GM12801 (cell line): ENCODE results near the gene ANKMY2.

Experiments used
- CTCF ChIP-seq: IDR thresholded peaks from one replicate; pipeline ENCODE4 v1.5.1; 2011; ENCODE audit warnings: control low read depth; ENCODE audit not compliant: insufficient read length; ENCODE audit errors: extremely low read depth

The ANKMY2 gene

DNA sequence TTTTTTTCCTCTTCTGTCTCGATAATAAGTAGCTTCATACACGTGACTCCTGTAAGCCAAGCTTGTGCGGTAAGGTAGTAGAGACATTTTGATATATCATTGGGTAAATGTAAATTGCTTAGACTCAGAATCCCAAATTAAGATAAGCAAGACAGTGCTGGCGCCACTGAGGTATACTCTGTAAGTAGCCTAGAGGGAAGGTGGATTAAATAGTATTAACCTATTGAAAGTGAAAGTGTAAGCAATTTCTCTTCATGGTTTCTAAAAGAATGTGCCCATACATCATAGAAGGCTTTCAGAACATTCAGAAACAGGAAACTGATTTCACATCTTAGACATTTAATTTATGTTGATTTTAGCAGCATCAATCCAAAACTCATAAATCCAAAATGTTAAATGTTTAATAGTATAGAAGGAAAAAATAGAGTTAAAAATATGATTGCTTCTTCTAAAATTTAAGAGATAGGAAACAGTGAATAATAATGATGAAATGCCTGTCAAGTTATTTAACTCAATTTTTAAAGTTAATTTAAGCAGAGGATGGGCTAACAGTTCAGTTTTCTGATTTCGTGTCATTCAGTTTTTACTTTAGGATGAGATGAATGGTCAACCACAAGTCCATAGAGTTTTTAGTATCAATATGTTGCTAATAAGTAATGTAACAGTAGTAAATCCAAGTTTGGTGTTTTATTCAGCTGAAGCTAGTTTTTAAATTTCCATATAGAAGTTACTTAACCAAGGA, 82.1 kb downstream of the ANKMY2 start:
- no peak for TF ChIP-seq CTCF

DNA sequence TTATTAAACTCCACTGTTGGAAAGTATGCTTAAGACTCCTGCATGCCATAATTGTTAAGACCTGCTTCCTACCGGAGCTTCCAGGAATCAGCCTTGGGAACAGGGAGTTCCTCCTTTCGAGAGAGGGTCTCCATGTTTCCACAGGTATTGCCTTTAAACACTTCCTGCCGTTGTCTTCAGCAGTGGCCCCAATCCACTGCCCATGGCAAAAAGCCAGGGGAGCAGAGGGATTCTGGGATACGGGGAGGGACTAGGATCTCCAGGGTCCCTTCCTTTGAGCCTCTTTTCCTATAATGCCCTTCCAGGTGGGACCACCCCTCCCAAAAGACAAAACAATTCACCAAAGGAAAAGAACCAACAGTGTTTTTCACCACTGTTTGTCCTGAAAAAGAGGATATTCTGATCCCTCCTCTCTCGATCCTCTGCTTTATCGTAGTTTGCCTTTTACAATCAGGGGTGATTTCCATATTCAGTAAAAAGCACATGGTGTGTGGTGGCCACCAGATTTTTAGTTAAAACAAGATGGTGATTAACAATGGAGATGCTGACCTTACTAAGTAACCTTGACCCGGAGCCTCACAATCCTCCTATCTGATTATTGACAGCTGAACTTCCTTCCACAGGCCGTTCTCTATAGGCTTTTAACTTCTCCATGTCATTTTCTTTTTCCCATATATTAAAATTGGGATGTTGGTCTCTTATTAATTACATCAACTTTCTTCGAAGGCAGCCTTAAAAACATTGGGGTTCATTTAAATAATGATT, 82.9 kb downstream of the ANKMY2 start:
- TF ChIP-seq CTCF, result no peak

DNA sequence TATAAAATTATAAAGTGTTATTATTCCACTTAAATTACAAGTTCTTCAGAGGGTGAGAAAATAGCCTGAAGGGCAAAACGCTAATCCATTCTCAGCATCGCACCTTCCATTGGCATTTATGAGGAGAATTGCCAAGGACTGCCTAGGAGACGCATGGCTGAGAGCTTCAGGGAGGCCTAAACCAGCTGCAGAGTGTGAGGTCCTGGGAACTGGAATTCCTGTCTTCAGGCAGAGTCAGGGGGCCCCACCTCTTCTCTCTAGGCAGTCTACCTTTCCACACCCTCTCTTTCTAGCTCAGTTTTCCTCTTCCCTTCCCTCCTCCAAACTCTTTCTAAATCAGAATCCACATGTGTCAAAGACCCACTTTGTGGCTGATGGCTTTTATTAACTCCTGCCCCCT, 83.6 kb downstream of the ANKMY2 start:
- no peak for TF ChIP-seq CTCF

- no peak for TF ChIP-seq CTCF
Measured at GRCh38 chr7:16559497-16560179, 85.9 kb downstream of the ANKMY2 start.

GRCh38 chr7:16558761-16559302, 86.7 kb downstream of the ANKMY2 start:
- TF ChIP-seq CTCF, result no peak

- TF ChIP-seq CTCF, result no peak
Measured at GRCh38 chr7:16556359-16556758, 89.2 kb downstream of the ANKMY2 start.

- TF ChIP-seq CTCF, result no peak
Measured at GRCh38 chr7:16554518-16555236, 90.9 kb downstream of the ANKMY2 start.
